Right lung (tissue), 10 donors: ENCODE results near the gene DVL3. TPM values are rescaled to one million over a fixed set of nuclear protein-coding genes. Genes with fewer than 3 reads are reported as not detected.
"Not testable (repeated sequence)": the region's sequence is repeated elsewhere in the genome, so short reads cannot be mapped to it uniquely, and the experiment has no call there.

Experiments used
- DNase-seq, 2 donors: peaks; one replicate each; pipeline ENCODE4 v3.0.0-alpha.2; 2013
- long read RNA-seq, 8 donors: transcript quantifications; one replicate each; lab custom pipeline, GENCODE V29; 2026
- polyA plus RNA-seq, 5 donors: library from polyadenylated mRNA; unstranded; fragments of 120-200 nt; gene quantifications; one replicate each; pipeline versions ENCODE4 v1.2.1 to v1.2.3, GENCODE V29; 2013; ENCODE audit warnings: inconsistent platforms in 1 of 5, low replicate concordance in 1 of 5; ENCODE audit not compliant: insufficient read length in 5 of 5, insufficient read depth in 1 of 5

DVL3 gene
- polyA plus RNA-seq, result 100 to 1,000 TPM in 2 of 5 donors, 10 to 100 TPM in 3; 69.5 to 103 (median 96.1) TPM
- long read RNA-seq, donor 1, full-length matches to known transcripts, result 10 of 75 reads
- long read RNA-seq, donor 1, partial matches to known transcripts, result 58 of 75 reads
- long read RNA-seq, donor 1, other reads (novel, unspliced or antisense), result 7 of 75 reads
- long read RNA-seq, donor 2, full-length matches to known transcripts, result 7 of 12 reads
- long read RNA-seq, donor 2, partial matches to known transcripts, result 5 of 12 reads
- long read RNA-seq, donor 2, other reads (novel, unspliced or antisense), result 0 of 12 reads
- long read RNA-seq, donor 3, full-length matches to known transcripts, result 6 of 18 reads
- long read RNA-seq, donor 3, partial matches to known transcripts, result 12 of 18 reads
- long read RNA-seq, donor 3, other reads (novel, unspliced or antisense), result 0 of 18 reads
- long read RNA-seq, donor 4, full-length matches to known transcripts, result 7 of 14 reads
- long read RNA-seq, donor 4, partial matches to known transcripts, result 7 of 14 reads
- long read RNA-seq, donor 4, other reads (novel, unspliced or antisense), result 0 of 14 reads
- long read RNA-seq, donor 5, full-length matches to known transcripts, result 15 of 26 reads
- long read RNA-seq, donor 5, partial matches to known transcripts, result 11 of 26 reads
- long read RNA-seq, donor 5, other reads (novel, unspliced or antisense), result 0 of 26 reads
- long read RNA-seq, donor 6, full-length matches to known transcripts, result 12 of 18 reads
- long read RNA-seq, donor 6, partial matches to known transcripts, result 0 of 18 reads
- long read RNA-seq, donor 6, other reads (novel, unspliced or antisense), result 6 of 18 reads
- long read RNA-seq, donor 7, full-length matches to known transcripts, result 24 of 40 reads
- long read RNA-seq, donor 7, partial matches to known transcripts, result 10 of 40 reads
- long read RNA-seq, donor 7, other reads (novel, unspliced or antisense), result 6 of 40 reads
- long read RNA-seq, donor 8, full-length matches to known transcripts, result 7 of 14 reads
- long read RNA-seq, donor 8, partial matches to known transcripts, result 7 of 14 reads
- long read RNA-seq, donor 8, other reads (novel, unspliced or antisense), result 0 of 14 reads

GRCh38 chr3:184154885-184155643 lies at the start of gene DVL3:
TSS of gene DVL3 (plus strand) at chr3:184155377. CDS start at chr3:184155636, 259 bp downstream.
- peak; percentile 66 to 67 for DNase-seq

- no peak for DNase-seq
These were observed 44.9 kb upstream of the DVL3 start for GRCh38 chr3:184110316-184110725.

GRCh38 chr3:184116017-184116416 lies 39.2 kb upstream of the DVL3 start:
- no peak for DNase-seq

GRCh38 chr3:184117636-184118035 lies 37.5 kb upstream of the DVL3 start:
- DNase-seq, result no peak

GRCh38 chr3:184121031-184121430 lies 34.1 kb upstream of the DVL3 start:
- not testable (repeated sequence) for DNase-seq

DNA sequence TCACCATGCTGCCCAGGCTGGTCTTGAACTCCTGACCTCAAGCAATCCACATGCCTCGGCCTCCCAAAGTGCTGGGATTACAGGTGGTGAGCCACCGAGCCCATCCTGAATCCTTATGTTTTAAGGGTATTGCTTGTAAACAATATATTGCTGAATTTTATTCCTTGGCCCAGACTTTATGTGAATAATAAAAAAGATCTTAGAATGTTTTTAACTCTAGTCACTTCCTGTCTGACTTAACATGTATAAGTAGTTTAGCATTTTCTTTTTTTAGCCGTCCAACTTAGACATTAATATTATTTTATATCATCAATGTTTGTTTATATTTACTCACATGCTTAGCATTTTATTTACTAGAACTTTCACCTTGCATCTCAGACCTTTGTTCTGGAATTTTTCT lies 29.2 kb upstream of the DVL3 start:
- no peak for DNase-seq

- DNase-seq, result no peak
These were observed 26.2 kb upstream of the DVL3 start for GRCh38 chr3:184129012-184129411.

GRCh38 chr3:184132945-184133344 lies 22.2 kb upstream of the DVL3 start:
- DNase-seq, result no peak

DNA sequence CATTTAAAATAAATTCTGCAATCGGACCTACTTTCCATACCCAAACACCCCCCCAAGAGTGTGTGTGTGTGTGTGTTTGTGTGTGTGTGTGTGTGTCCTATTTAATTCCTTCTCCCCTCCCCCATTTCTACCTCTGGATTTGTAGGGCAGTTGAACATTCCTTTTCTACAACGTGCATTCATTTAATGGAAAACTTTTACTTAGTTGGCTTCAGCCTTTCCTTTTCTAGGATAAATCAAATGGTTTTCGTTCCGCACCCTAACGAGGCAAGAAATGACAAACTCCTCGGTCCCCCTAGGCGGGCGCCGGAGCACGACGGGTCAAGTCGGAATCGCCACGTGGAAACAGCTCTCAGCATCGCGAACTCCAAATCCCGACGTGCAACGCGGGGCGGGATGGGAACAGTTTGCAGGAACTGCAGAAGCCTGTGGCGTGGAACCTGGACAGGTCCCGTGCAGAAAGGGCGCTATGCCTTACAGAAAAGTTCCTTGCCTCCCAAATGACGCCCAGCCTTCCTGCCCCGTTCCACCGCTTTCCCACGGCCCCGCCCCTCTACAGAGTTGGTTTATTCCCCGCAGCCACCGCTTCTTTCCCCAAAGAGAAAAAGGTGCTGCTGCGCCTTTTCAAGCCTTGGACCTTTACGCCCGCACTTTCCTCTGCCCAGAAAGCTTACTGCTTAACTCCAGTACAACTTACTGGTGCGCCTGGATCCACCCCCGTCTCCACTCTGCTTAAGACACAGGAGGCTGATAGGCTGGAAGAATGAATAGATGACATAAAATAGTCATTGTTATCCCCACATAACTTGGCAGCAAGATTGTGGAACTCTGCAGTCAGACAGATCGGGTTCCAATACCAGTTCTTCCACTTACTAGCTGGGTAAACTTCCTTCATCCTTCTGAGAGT lies 21.1 kb upstream of the DVL3 start:
- DNase-seq, result peak; percentile 63 to 68

DNA sequence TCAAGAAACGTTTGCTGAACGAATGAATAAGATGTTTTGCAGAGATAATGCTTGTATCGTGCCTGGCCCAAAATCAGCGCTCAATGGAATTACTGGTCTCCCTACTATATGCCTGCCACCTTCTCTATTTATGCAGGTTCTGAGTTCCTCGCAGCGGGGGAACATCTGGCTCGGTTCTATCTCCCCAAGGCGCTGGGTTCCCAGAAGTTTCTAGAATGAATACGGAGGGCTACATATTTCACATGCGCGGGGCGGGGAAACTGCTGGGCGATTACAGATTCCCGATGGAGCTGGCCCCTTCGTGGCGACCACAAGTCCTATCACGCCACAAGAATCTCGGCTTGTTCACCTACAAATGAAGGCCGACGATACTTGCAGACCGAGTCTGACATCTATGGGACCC lies 20.4 kb upstream of the DVL3 start:
- DNase-seq, result no peak

GRCh38 chr3:184135149-184135910 lies 19.8 kb upstream of the DVL3 start, which contains the start of gene EIF2B5:
TSS of gene EIF2B5 (plus strand) at chr3:184135358. CDS start at chr3:184135386, 28 bp downstream.
- peak; percentile 89 to 91 for DNase-seq

- DNase-seq, result no peak
These were observed 19.3 kb upstream of the DVL3 start for GRCh38 chr3:184135911-184136260.

- DNase-seq, result no peak
These were observed 14.7 kb upstream of the DVL3 start for GRCh38 chr3:184140436-184140835.

DNA sequence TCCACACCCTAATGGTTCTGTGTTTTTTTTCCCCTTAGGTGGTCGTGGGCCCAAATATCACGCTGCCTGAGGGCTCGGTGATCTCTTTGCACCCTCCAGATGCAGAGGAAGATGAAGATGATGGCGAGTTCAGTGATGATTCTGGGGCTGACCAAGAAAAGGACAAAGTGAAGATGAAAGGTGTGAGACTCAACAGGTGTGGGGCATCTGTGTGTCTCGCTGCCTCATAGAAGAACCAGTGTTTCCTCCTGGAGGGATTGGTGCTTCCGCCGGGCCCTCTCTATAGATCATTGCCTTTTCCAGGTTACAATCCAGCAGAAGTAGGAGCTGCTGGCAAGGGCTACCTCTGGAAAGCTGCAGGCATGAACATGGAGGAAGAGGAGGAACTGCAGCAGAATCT lies 13.0 kb upstream of the DVL3 start:
- no peak for DNase-seq

- no peak for DNase-seq
These were observed 11.8 kb upstream of the DVL3 start for GRCh38 chr3:184143327-184143726.

DNA sequence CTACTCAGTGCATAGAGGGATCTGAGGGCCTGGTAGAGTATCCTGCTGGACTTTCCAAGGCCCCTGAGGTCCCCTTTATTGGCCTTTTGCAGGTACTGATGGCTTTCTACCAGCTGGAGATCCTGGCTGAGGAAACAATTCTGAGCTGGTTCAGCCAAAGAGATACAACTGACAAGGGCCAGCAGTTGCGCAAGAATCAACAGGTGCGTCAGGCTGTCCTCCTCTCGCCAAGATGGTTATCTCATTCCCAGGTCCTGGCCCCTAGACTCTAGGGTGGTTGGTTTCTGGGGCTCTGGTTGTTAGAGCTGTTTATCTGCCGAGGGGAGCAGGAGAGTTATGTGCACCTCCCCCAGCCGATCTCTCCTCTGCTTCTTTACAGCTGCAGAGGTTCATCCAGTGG lies 10.7 kb upstream of the DVL3 start:
- DNase-seq, result no peak

GRCh38 chr3:184145111-184145524 lies 10.1 kb upstream of the DVL3 start:
- no peak for DNase-seq

DNA sequence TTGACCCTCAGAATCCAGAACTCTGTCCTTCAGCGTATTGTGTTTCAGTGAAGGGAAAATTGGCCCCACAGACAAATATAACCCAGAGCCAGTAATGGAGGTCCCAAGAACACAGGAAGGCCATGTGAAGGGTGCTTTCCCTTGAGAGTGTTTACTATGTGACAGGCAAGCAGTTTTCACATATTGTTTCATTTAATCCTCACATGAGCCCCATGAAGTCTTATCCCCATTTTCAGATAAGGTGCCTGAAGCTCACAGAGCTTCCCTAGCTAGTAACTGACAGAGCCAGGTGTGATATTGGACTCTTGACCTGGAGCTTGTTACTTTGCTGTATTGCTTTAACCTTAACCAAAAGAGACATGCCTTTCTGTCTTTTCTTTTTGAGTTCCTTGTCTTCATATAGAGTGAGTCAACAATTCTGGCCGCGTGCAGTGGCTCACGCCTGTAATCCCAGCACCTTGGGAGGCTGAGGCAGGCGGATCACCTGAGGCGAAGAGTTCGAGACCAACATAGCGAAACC lies 9.4 kb upstream of the DVL3 start:
- DNase-seq, result no peak

DNA sequence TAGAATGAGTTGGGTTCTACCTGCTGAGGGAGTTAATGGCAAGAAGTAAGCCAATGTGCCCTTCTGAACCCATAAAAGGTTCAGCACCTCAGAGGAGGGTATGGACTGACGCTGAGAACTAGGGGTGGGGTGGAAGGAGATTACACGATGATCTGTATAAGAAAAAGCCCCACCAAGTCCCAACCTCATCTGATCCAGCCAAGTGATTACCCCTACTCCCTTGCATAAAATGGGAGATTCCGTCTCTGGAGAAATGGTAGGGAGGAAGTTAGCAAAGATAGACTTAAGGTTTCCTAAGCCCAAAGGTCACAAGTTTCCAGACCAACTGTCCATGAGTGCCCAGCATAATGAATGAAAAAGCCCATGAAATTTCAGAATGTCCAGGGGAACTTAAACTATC lies 7.1 kb upstream of the DVL3 start:
- DNase-seq, result no peak
